Skin of body (tissue), 2 donors: Measurements from ENCODE around the gene EMC7. TPM values are rescaled to one million over a fixed set of nuclear protein-coding genes. Genes with fewer than 3 reads are reported as not detected.
"Not testable (repeated sequence)": the region's sequence is repeated elsewhere in the genome, so short reads cannot be mapped to it uniquely, and the experiment has no call there.

Source experiments
- DNase-seq: peaks from one replicate; lab custom pipeline; 2025; lab: John Stamatoyannopoulos, UW
- total RNA-seq: library from RNA; depleted of rRNA; stranded (reverse); fragments of >200 nt; gene quantifications from one replicate; pipeline ENCODE4 v1.2.3, GENCODE V29; 2014

Gene EMC7
- total RNA-seq, 1 donor from 2014 or later = 23.3 TPM

GRCh38 chr15:34085746-34086145, 15.9 kb downstream of the EMC7 start:
- DNase-seq = no peak

- DNase-seq = no peak
Measured at GRCh38 chr15:34084086-34084485, 17.6 kb downstream of the EMC7 start.

- no peak for DNase-seq
Measured at GRCh38 chr15:34079904-34080303, 21.8 kb downstream of the EMC7 start.

GRCh38 chr15:34078900-34079299, 22.8 kb downstream of the EMC7 start:
- no peak for DNase-seq

GRCh38 chr15:34076785-34077184, 24.9 kb downstream of the EMC7 start:
- no peak for DNase-seq

GRCh38 chr15:34070003-34070402, 31.7 kb downstream of the EMC7 start:
- DNase-seq = no peak

GRCh38 chr15:34065941-34066340, 35.7 kb downstream of the EMC7 start:
- DNase-seq = peak; percentile 8

- DNase-seq = no peak
Measured at GRCh38 chr15:34065261-34065660, 36.4 kb downstream of the EMC7 start.

- no peak for DNase-seq
Measured at GRCh38 chr15:34064438-34064837, 37.2 kb downstream of the EMC7 start.

- DNase-seq = no peak
Measured at GRCh38 chr15:34059946-34060345, 41.7 kb downstream of the EMC7 start.

- no peak for DNase-seq
Measured at GRCh38 chr15:34059476-34059875, 42.2 kb downstream of the EMC7 start.

GRCh38 chr15:34056911-34057310, 44.8 kb downstream of the EMC7 start:
- no peak for DNase-seq

- DNase-seq = no peak
Measured at GRCh38 chr15:34055868-34056595, 45.6 kb downstream of the EMC7 start.

GRCh38 chr15:34054081-34054707, 47.5 kb downstream of the EMC7 start:
- no peak for DNase-seq

GRCh38 chr15:34050385-34050784, 51.3 kb downstream of the EMC7 start:
- DNase-seq = not testable (repeated sequence)

GRCh38 chr15:34049112-34049511, 52.5 kb downstream of the EMC7 start:
- no peak for DNase-seq

- DNase-seq = no peak
Measured at GRCh38 chr15:34047893-34048775, 53.5 kb downstream of the EMC7 start.

- no peak for DNase-seq
Measured at GRCh38 chr15:34046471-34047145, 55.1 kb downstream of the EMC7 start.

- no peak for DNase-seq
Measured at GRCh38 chr15:34043813-34044212, 57.8 kb downstream of the EMC7 start.

- no peak for DNase-seq
Measured at GRCh38 chr15:34043391-34043790, 58.3 kb downstream of the EMC7 start.

- no peak for DNase-seq
Measured at GRCh38 chr15:34039790-34040113, 61.9 kb downstream of the EMC7 start.
